ENCODE results near the gene CABYR. TPM values are rescaled to one million over a fixed set of nuclear protein-coding genes. Genes with fewer than 3 reads are reported as not detected.

Gene CABYR
- total and polyA plus RNA-seq, 10 donors, result 0.56 to 2.3 (median 1.4) TPM; not detected in 1

- H3K36me3 ChIP-seq, result peaks cover 0 to 1% (median 0%) of the 10 kb centered on the region in 6 donors
- DNase-seq, result no peak
- H3K27me3 ChIP-seq (replicated peaks in 1 of 7), result no peaks in the 10 kb centered on the region
- no peak overlapping the region for H3K4me3 ChIP-seq
- intact Hi-C loops (cut with DNase I; ENCODE audit: low total_unique reads), result no loop called here
- peaks cover 0 to 20% (median 10%) of the 10 kb centered on the region in 6 donors for H3K4me1 ChIP-seq
- no peaks in the 10 kb centered on the region for H3K9me3 ChIP-seq
- TF ChIP-seq POLR2AphosphoS5 (IDR thresholded peaks at IDR 0.05) (no peak), CTCF (IDR thresholded peaks at IDR 0.05 in 8 of 11, conservative IDR thresholded peaks at IDR 0.05 in 3 of 11) (no peak), POLR2A (IDR thresholded peaks at IDR 0.05) (no peak)
- WGBS, 5 donors, result 80 to 92% (median 86%) methylated on average over 2 of the region's 2 CpGs
- H3K27ac ChIP-seq, result no peak overlapping the region
Observed at GRCh38 chr18:24190590-24190989, 51.7 kb downstream of the CABYR start.

GRCh38 chr18:24195296-24196053 is 56.6 kb downstream of the CABYR start:
- DNase-seq, result no peak
- 81 to 91% (median 90%) methylated on average over 9 of the region's 9 CpGs for WGBS, 5 donors
- Histone ChIP-seq H3K4me1 (no peaks in the 10 kb centered on the region), H3K4me3 (no peak overlapping the region), H3K27me3 (replicated peaks in 1 of 7) (no peaks in the 10 kb centered on the region), H3K36me3 (no peaks in the 10 kb centered on the region), H3K9me3 (no peaks in the 10 kb centered on the region), H3K27ac (no peak overlapping the region)
- intact Hi-C loops (cut with DNase I; ENCODE audit: low total_unique reads), result no loop called here
- no peak for TF ChIP-seq CTCF (IDR thresholded peaks at IDR 0.05 in 8 of 11, conservative IDR thresholded peaks at IDR 0.05 in 3 of 11)
- no peak for TF ChIP-seq POLR2A (IDR thresholded peaks at IDR 0.05)
- no peak for TF ChIP-seq POLR2AphosphoS5 (IDR thresholded peaks at IDR 0.05)

- H3K27ac ChIP-seq, result no peak overlapping the region
- H3K9me3 ChIP-seq, result no peaks in the 10 kb centered on the region
- no peak for DNase-seq
- H3K27me3 ChIP-seq (replicated peaks in 1 of 7), result no peaks in the 10 kb centered on the region
- no peaks in the 10 kb centered on the region for H3K36me3 ChIP-seq
- H3K4me1 ChIP-seq, result no peaks in the 10 kb centered on the region
- intact Hi-C loops (cut with DNase I; ENCODE audit: low total_unique reads), result no loop called here
- no peak for TF ChIP-seq POLR2AphosphoS5 (IDR thresholded peaks at IDR 0.05)
- no peak for TF ChIP-seq CTCF (IDR thresholded peaks at IDR 0.05 in 8 of 11, conservative IDR thresholded peaks at IDR 0.05 in 3 of 11)
- no peak for TF ChIP-seq POLR2A (IDR thresholded peaks at IDR 0.05)
- 81 to 93% (median 90%) methylated on average over 4 of the region's 4 CpGs for WGBS, 5 donors
- no peak overlapping the region for H3K4me3 ChIP-seq
Observed at GRCh38 chr18:24196764-24197163, 57.9 kb downstream of the CABYR start.

GRCh38 chr18:24197412-24197811 is 58.5 kb downstream of the CABYR start:
- DNase-seq, result no peak
- Histone ChIP-seq H3K9me3 (no peaks in the 10 kb centered on the region), H3K36me3 (no peaks in the 10 kb centered on the region), H3K4me1 (no peaks in the 10 kb centered on the region), H3K4me3 (no peak overlapping the region), H3K27me3 (replicated peaks in 1 of 7) (no peaks in the 10 kb centered on the region), H3K27ac (no peak overlapping the region)
- intact Hi-C loops (cut with DNase I; ENCODE audit: low total_unique reads), result no loop called here
- no peak for TF ChIP-seq CTCF (IDR thresholded peaks at IDR 0.05 in 8 of 11, conservative IDR thresholded peaks at IDR 0.05 in 3 of 11)
- no peak for TF ChIP-seq POLR2AphosphoS5 (IDR thresholded peaks at IDR 0.05)
- TF ChIP-seq POLR2A (IDR thresholded peaks at IDR 0.05), result no peak
- WGBS, 5 donors, result 79 to 83% (median 81%) methylated on average over 1 of the region's 1 CpG
